ENCODE data around the gene SHC4. TPM values are rescaled to one million over a fixed set of nuclear protein-coding genes. Genes with fewer than 3 reads are reported as not detected.

The SHC4 gene
- total RNA-seq, 1 donor from 2014 or later = 74.2 TPM

GRCh38 chr15:48785712-48786111, 178.0 kb downstream of the SHC4 start:
- ATAC-seq = no peak
- intact Hi-C loops (cut with DNase I) = no loop called here
- DNase-seq (ENCODE audit: low spot score) = no peak

GRCh38 chr15:48785195-48785594, 178.5 kb downstream of the SHC4 start:
- intact Hi-C loops (cut with DNase I) = no loop called here
- ATAC-seq (peak; percentile 63), DNase-seq (ENCODE audit: low spot score) (no peak)

GRCh38 chr15:48784756-48785155, 179.0 kb downstream of the SHC4 start:
- intact Hi-C loops (cut with DNase I) = no loop called here
- ATAC-seq = no peak
- DNase-seq (ENCODE audit: low spot score) = no peak

DNA sequence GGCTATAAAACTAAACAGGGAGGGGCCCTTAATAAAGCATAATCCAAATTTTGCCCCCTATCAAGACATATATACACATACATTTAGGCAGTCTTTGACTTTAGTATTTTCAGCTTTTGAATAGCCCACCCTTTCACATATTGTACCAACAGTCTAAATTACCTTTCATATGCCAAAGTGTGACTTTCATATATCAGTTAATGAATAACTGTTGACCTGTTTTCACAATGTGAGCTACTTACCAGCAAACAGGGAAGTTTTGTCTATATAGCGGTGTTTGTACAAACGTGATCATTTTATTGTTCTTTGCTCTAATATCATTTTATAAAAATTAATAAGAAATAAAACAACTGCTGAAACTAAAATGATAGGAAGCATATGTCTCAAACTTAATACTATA, 180.8 kb downstream of the SHC4 start:
- DNase-seq (ENCODE audit: low spot score) (no peak), ATAC-seq (no peak)
- intact Hi-C loops (cut with DNase I) = no loop called here

GRCh38 chr15:48781481-48782081, 182.1 kb downstream of the SHC4 start:
- intact Hi-C loops (cut with DNase I) = no loop called here
- DNase-seq (ENCODE audit: low spot score) = no peak
- no peak for ATAC-seq

DNA sequence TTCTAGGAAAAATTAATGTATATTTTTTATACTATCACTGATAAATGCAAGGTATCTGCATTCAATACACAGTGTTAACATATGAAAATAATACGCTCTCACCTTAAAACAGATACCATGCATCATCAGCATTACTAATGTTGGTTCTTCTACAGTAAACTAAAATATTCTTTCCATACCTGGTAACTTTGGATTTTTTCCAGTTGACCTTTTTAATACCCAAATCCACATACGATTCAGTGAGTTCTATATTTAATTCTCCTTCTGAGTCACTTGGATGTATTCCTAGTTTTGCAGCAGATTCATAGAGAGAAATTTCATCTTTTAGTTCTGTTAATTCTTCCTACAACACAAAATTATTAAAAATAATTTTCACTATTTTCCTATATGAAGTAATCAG, 182.7 kb downstream of the SHC4 start:
- ATAC-seq (no peak), DNase-seq (ENCODE audit: low spot score) (no peak)
- intact Hi-C loops (cut with DNase I) = no loop called here

- intact Hi-C loops (cut with DNase I) = no loop called here
- no peak for DNase-seq (ENCODE audit: low spot score)
Measured at GRCh38 chr15:48778331-48778730, 185.4 kb downstream of the SHC4 start.

GRCh38 chr15:48777645-48778330, 185.9 kb downstream of the SHC4 start:
- intact Hi-C loops (cut with DNase I) = no loop called here
- no peak for DNase-seq (ENCODE audit: low spot score)
- peak; percentile 42 for ATAC-seq

More at GRCh38 chr15:48778331-48778730, 185.4 kb downstream of the SHC4 start:
- no peak for ATAC-seq

- intact Hi-C loops (cut with DNase I) = no loop called here
- no peak for DNase-seq (ENCODE audit: low spot score)
- ATAC-seq = no peak
Measured at GRCh38 chr15:48775546-48775945, 188.2 kb downstream of the SHC4 start.

DNA sequence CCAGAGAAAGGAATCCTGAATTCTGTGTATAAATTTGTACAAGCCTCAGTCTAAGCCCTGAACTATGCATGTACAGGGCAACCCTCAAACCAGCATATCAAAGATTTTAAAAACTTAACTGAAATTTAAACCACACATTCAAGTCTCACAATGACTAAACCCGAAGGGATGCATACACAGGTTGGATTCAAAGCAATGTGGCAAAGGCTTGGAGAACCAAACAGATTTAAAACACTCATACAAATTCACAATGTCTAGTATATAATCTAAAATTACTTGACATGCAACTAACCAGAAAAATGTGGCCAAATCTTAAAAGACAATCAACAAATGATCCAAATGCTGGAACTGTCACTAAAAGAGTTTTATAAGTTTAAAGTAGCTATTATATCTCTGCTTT, 189.2 kb downstream of the SHC4 start:
- ATAC-seq (no peak), DNase-seq (ENCODE audit: low spot score) (no peak)
- intact Hi-C loops (cut with DNase I) = no loop called here

Other genes starting within 250 kb of the SHC4 start
- 11.1 TPM for gene CEP152, start 152.8 kb downstream of the SHC4 start, total RNA-seq
- 140 TPM for gene EID1, start 85.8 kb downstream of the SHC4 start, total RNA-seq
- gene SECISBP2L, start 82.5 kb upstream of the SHC4 start, total RNA-seq = 599 TPM
- 88.5 TPM for gene COPS2, start 191.7 kb upstream of the SHC4 start, total RNA-seq
- 50.2 TPM for gene GALK2, start 206.3 kb upstream of the SHC4 start, total RNA-seq